Hepatocyte (in vitro differentiated cells): Measurements from ENCODE around the gene CAMTA2.

Experiments
- EZH2 ChIP-seq: fragments of 200-600 bp; sonication (generic); IDR thresholded peaks from 2 replicates; pipeline ENCODE4 v1.6.1; 2016; ENCODE audit warnings: antibody characterized with exemption, mild to moderate bottlenecking, borderline replicate concordance
- EZH2phosphoT487 ChIP-seq: fragments of 200-600 bp; sonication (generic); IDR thresholded peaks from one replicate; pipeline ENCODE4 v1.6.1; 2018; ENCODE audit warnings: antibody characterized with exemption, mild to moderate bottlenecking, low read depth, moderate library complexity; ENCODE audit not compliant: unreplicated experiment, severe bottlenecking
- TF ChIP-seq, protein P1 (sequence below): fragments of 200-600 bp; sonication (generic); IDR thresholded peaks from 2 replicates; pipeline ENCODE4 v1.5.1; 2016; ENCODE audit warnings: antibody characterized with exemption, mild to moderate bottlenecking; ENCODE audit not compliant: poor library complexity

DNA sequence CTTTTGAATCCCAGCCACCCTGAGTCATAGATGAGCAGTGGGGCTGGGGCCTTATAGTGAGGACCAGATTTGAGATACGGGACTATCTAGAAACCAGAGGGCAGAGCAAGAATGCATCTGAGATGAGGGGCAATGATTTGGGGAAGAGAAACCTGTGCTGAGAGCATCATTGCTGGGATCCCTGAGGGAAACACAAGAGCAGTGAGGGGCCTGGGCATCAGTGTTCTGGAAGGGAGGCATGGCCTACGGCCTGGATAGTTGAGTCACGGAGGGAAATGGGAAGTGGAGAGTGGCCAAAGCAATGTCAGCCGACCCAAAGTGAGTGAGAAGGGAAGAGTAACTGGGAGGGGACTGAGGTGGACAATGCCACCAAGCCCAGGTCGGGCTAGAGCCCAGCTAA, 5.2 kb downstream of the CAMTA2 start:
- TF ChIP-seq, protein P1, sequence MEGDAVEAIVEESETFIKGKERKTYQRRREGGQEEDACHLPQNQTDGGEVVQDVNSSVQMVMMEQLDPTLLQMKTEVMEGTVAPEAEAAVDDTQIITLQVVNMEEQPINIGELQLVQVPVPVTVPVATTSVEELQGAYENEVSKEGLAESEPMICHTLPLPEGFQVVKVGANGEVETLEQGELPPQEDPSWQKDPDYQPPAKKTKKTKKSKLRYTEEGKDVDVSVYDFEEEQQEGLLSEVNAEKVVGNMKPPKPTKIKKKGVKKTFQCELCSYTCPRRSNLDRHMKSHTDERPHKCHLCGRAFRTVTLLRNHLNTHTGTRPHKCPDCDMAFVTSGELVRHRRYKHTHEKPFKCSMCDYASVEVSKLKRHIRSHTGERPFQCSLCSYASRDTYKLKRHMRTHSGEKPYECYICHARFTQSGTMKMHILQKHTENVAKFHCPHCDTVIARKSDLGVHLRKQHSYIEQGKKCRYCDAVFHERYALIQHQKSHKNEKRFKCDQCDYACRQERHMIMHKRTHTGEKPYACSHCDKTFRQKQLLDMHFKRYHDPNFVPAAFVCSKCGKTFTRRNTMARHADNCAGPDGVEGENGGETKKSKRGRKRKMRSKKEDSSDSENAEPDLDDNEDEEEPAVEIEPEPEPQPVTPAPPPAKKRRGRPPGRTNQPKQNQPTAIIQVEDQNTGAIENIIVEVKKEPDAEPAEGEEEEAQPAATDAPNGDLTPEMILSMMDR: no peak
- TF ChIP-seq EZH2 (no peak), EZH2phosphoT487 (no peak)
